GM19193 (cell line): ENCODE measurements around the gene TRPM3.

Experiments
- POLR2A ChIP-seq: IDR thresholded peaks from 4 replicates; pipeline ENCODE4 v1.6.1; 2011; ENCODE audit not compliant: insufficient read depth, insufficient read length; ENCODE audit errors: extremely low read depth

TRPM3 gene

GRCh38 chr9:70564468-70565335 is 556.7 kb downstream of the TRPM3 start:
- TF ChIP-seq POLR2A: no peak

- TF ChIP-seq POLR2A: no peak
These were observed 557.8 kb downstream of the TRPM3 start for GRCh38 chr9:70563431-70564204.

- TF ChIP-seq POLR2A: no peak
These were observed 558.4 kb downstream of the TRPM3 start for GRCh38 chr9:70563010-70563409.

- no peak for TF ChIP-seq POLR2A
These were observed 559.5 kb downstream of the TRPM3 start for GRCh38 chr9:70561786-70562395.

GRCh38 chr9:70561111-70561510 is 560.3 kb downstream of the TRPM3 start:
- TF ChIP-seq POLR2A: no peak

GRCh38 chr9:70559102-70559501 is 562.3 kb downstream of the TRPM3 start:
- TF ChIP-seq POLR2A: no peak

- no peak for TF ChIP-seq POLR2A
These were observed 563.6 kb downstream of the TRPM3 start for GRCh38 chr9:70557661-70558369.

GRCh38 chr9:70556771-70557170 is 564.6 kb downstream of the TRPM3 start:
- TF ChIP-seq POLR2A: no peak

- no peak for TF ChIP-seq POLR2A
These were observed 566.5 kb downstream of the TRPM3 start for GRCh38 chr9:70554881-70555280.

- TF ChIP-seq POLR2A: no peak
These were observed 567.4 kb downstream of the TRPM3 start for GRCh38 chr9:70553707-70554673.

GRCh38 chr9:70552561-70552960 is 568.9 kb downstream of the TRPM3 start:
- no peak for TF ChIP-seq POLR2A

- TF ChIP-seq POLR2A: no peak
These were observed 569.6 kb downstream of the TRPM3 start for GRCh38 chr9:70551801-70552200.

GRCh38 chr9:70551396-70551795 is 570.0 kb downstream of the TRPM3 start:
- no peak for TF ChIP-seq POLR2A

GRCh38 chr9:70549926-70550325 is 571.5 kb downstream of the TRPM3 start:
- TF ChIP-seq POLR2A: no peak
